Erythroblast (primary cell): Measurements from ENCODE around the gene USHBP1.

Experiments
- GATA1 ChIP-seq: IDR thresholded peaks from 2 replicates; pipeline ENCODE4 v1.6.1; 2011; ENCODE audit warnings: low read depth, mild to moderate bottlenecking, control low read depth, low read length, moderate library complexity
- POLR2A ChIP-seq: IDR thresholded peaks from 2 replicates; pipeline ENCODE4 v1.6.1; 2011; ENCODE audit warnings: mild to moderate bottlenecking, low read length

DNA sequence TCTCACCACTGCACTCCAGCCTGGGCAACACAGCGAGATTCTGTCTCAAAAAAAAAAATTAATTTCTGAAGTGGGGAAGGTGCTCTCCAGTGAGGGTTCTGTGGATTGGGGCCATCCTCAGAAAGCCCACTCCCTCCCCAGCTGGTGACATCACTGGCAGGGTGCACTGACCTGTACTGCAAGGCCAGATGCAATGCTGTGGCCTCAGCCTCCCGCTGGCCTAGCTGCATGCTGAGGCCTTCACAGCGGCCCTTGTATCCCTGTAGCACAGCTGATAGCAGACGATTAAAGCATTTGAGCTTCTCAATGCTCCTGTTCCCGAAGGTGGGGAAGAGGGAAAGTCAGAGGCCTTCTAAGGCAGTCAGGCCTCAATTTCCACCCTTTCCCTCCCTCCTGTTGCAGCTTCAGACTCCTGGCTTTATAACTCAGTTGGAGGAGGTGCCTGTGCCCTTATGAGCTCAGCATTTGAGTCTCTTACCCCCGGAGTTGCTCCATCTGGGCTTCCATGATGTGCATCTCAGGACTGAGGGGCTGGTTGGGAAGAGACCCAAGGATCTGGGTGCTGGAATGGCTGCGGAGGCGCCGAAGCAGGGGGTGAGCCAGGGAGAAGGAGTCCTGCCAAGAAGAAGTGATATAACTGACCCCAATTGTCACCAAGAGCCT, 5.3 kb downstream of the USHBP1 start:
- TF ChIP-seq POLR2A (no peak), GATA1 (no peak)
